ENCODE measurements around the gene TP53INP2.
A peak's percentile ranks its signal among the peaks of the same experiment; 100 is the strongest.
"Not testable (repeated sequence)": the region's sequence is repeated elsewhere in the genome, so short reads cannot be mapped to it uniquely, and the experiment has no call there.

TP53INP2 gene

DNA sequence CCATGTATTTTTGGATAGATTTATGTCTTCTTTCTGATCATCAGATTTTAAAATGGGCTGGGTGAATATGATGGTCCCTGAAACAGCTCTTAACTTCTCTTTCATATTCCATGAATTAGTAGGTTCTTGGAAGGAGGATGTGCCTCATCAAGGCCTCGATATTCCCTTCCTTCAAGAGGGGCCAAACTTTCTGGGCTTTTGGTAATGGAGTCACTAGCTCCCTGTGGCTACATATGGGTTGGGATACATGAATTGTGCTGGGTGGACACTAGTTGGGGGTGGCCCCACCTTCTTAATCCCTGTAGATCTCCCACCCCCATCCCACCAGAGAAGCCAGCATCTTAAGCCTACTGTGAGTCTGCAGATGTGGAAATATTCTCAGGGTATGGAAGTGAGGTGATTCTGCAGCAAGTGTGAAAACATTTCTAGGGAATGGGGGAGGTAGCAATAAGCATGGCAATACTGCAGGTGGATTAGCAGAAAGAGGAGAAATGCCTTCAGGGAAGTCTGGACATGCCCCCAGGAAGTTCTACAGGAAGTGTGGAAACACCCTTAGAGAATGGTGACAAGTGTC lies 2.2 kb downstream of the TP53INP2 start:
- no peak for DNase-seq

DNA sequence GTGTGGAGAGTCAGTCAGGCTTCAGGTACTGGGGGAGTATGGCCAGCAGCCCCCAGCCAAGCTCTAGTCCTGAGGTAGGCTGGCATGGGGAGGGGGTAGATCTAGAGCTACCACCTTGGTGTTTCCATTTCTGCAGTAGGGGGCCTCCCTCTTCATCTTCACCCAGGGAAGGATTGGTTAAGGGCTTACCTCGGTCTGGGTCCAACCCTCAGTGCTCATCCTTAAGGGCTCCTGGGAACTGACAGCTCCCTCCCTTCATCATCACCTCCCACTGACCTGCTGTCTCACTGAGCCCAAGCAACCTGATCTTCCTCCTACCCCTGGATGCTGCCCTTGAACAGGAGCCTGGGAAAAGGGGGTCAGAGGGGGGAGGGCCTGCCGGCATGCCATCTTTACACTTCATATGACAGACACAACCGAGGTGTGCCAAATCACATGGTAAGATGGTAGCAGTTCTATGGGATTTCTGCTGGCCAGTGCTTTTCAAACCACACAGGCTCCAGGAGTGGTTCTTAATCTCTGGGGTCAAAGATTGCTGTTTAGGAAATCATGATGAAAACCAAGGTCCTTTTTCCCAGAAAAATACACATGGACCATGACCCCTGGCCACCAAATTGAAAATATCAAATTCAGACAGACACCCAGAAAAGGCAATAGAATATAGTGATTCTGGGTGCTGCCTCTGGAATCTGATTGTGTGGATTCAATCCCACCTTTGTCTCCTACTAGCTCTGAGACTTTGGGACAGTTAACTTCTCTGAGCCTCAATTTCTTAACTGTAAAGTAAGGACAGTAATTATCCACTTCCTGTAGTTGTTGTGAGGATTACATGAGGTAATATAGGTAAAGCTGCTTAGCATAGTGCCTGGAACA lies 3.0 kb downstream of the TP53INP2 start:
- no peak for DNase-seq

DNA sequence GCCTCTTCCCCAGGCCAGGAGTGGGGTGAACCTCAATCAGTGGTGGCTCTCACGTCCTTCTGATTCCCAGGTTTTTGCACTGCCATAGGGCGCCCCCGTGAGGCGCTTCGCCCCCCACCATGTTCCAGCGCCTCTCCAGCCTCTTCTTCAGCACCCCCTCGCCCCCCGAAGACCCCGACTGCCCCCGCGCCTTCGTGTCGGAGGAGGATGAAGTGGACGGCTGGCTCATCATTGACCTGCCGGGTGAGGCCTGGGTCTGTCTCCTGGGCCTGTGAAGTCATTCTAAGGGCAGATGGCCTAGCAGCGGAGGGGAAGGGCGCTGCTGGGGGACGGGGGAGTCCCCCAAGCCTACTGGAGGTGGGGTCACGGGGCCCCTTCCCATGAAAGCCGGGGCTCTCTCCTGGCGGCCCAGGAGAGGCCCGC lies 4.5 kb downstream of the TP53INP2 start:
- DNase-seq = peak; percentile 51

DNA sequence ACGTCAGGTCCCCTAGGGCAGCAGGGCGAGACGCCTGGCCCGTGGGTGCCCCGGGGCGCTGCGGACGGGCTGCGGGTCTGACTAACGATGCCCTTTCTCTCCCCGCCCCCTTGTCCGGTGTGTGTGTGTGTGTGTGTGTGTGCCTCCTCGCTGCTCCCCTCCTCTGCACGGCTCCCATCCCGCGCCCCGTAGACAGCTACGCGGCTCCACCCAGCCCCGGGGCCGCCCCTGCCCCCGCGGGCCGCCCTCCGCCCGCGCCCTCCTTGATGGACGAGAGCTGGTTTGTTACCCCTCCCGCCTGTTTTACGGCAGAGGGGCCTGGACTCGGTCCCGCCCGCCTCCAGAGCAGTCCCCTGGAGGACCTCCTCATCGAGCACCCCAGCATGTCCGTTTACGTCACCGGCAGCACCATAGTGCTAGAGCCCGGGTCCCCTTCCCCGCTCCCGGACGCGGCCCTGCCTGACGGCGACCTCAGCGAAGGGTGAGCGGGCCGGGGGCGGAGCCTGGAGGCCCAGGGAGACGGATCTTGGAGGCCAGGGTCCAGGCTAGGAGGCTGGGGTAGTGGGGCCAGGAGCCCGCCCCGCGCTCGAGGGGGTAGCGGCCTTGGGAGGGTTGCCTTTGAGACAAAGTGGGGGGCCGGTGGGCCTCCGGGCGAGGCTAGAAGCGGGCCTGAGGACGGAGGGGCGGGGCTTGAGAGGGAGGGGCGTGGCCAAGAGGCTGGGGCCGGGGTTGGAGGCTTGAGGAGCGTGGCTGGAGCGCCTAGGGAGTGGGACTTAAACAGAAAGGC lies 5.1 kb downstream of the TP53INP2 start:
- peak; percentile 74 for DNase-seq

DNA sequence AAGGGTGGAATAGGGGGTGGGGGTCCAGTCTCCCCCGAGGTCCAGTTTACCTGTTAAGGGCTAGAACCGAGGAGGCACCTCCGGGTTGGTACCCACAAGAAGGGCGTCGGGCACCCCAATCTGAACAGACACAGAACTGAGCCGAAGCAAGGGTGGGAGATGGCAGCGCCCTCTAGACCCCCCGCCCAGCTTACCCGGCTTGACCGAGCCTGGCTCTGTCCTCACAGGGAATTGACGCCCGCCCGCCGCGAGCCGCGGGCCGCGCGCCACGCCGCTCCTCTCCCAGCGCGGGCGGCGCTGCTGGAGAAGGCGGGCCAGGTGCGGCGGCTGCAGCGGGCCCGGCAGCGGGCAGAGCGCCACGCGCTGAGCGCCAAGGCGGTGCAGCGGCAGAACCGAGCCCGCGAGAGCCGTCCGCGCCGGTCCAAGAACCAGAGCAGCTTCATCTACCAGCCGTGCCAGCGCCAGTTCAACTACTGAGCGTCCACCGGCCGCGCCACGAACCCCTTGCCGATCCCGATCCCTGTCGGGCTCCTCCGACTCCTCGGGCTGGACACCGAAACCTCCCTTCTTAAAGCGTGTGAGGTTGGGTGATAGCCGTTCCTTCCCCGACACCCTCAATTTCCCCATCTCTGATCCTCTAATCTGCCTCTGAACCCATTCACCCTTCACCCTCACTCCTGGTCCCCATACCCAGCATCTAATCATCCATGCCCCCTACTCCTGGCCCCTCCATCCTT lies 5.9 kb downstream of the TP53INP2 start:
- no peak for DNase-seq

DNA sequence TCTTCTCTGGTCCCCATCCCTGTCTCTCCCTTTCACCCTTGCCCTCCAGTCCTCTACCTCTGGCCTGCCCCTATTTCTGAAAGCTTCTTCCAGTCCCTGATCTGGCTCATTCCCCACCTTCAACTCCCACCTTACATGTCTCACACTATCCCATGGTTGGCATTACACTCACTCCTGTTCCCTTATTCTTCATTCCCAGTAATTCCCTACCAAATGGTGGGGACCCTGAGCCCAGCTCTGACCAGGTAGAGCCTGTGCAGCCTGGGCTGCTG lies 6.4 kb downstream of the TP53INP2 start:
- no peak for DNase-seq

DNA sequence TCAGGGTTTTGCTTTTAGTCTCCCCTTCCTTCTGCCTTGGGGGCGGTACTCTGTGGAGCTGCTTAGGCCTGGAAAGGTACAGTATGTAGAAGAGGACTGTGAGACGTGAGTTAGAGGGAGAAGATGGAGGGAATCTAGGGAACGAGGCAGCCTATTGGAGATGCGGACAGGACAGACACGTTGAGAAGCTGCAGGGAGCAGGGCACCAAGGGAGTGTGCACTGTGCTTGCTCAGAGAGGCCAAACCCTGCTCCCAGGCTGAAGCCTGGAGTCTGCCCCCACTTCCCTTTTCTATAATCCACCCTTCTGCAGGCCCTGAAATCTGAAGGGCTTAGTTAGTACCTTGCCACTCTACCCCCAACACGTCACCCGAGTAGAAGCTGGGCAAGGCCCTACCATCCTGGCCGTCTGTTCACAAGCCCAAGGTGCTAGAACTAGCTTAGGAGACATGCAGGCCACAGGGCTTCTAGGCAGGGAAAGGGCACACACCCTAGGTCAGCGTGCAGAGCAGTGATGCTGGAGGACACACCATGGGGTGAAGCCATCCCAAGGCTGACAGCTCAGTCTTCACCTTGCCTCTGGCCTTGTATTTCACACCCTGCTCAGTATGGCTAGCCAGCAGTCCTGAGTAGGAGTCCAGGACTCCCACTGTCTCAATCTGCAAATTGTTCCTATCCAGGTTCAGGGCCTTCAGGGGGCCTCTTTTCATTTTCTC lies 6.9 kb downstream of the TP53INP2 start:
- no peak for DNase-seq

DNA sequence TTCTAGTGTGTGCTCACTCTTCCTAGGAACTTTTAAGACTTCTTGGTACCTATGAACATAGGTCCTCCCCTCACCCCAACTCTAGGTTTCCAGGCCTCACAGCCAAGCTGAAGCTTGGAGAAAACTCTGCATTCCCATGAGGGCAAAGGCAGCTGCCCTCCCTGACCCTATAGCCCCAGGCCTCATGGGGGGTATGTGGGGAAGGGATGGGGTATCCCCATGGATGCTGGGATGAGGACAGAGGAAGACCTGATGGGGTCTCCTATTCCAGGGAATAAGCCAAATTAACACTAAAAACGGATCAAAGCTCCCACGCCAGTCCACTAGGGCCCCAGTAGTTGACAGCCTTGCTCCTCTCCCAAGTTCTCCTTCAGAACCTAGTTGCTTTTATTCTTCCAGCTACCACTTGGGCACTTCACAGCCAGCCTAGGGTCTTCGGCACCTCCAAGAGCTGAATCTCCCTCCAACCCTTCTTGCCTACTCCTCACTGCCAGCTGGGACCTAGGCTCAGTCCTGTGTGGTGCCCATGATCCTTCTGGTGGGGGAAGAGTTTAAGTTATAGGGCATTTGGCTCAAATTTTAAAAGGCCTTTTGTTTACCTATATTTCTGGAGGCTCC lies 7.8 kb downstream of the TP53INP2 start:
- DNase-seq = no peak

DNA sequence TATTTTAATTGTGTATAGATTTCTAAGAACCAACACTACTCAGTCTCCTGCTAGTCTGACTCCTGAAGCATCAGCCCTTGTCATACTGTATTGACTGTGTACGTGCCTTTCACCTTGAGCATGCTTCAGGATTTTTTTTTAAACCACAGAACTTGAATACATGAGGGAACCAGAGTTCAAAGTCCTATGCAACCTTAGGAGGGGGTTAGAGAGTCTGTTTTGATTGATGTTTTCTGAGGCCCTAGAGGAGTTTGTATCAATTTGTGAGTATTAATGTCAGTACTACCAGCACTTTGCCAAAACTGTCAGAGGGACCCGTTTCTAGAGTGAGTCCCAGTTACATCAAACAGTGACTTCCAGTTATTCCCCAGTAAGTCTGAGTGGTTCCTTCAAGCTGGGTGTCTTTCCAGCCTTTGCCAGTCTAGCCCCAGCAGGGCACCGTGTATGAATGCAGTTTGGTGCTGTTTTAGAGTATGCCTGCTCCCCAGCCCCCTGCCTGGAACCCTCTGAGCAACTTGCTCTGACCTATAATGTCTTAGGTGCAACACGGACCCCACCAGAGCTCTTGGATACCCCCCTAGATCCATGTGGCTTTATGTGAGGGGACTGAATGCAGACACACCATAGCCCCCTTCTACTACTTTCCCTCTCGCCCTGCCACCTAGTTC lies 8.5 kb downstream of the TP53INP2 start:
- no peak for DNase-seq

DNA sequence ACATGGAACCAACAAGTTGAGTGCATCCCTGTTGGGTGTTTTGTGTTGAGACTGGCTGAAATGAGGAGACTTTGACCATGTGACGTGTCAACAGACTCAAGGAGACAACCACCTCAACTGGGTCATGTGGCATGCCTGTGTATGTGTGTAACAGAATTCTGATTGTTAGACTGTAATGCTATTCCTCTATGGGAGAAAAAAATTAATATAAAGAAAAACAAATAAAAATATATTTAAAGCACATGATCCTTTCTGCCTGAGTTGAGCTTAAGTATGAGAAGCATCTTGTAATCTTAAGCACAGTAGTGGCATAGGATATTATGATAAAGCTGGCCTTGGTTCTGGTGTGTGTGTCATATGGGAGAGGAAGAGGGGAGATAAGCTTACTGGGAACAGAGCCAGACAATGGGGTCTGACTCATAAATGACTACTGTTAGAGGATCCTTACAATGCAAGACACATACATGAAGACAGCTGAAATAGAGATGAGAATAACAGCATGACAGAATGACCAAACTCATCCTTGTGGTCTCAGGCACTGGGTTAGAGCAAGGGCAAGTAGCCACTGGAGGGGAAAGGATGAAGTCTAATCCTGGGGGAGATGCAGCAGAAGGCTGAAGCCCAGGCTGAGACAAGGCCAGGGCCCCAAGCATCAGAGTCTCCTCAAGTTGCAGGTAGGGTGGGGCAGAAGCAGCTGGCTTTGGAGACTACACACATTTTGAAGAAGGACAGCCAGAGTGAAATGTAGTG lies 9.2 kb downstream of the TP53INP2 start:
- DNase-seq = no peak

DNA sequence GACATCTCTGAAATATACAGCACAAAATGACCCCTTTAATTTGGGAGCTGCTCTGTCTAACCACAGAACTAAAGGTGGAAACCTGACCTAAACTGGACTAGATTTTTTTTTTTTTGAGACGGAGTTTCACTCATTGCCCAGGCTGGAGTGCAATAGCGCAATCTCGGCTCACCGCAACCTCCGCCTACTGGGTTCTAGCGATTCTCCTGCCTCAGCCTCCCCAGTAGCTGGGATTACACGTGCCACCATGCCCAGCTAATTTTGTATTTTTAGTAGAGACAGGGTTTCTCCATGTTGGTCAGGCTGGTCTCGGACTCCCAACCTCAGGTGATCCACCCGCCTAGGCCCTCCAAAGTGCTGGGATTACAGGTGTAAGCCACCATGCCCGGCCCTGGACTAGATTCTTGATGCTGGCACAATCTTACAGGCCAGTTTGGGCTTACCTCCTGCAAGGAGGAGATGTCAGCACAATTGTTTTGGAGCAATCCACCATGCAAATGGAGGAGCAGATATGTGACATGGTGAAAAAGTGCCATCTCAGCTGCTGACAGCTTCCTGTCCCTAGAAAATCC lies 9.9 kb downstream of the TP53INP2 start:
- DNase-seq = not testable (repeated sequence)

DNA sequence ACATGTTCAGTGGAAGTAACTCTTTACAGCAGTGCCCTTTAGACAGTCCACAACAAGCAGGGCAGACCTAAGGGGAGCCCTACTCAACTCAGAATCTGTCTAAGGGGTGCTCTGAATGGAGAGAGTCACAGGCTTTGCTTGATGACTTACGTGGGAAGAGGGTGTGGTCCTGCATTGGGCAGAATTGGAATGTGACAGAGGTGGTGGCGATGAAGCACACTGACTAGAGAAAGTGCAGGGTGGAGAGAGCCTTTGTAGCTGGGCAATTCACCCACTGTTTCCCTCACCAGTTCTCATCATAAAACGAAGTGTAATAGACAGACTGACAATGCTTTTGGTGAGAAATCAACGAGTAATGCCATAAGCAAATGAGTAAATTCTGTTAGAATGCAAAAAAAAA lies 11.2 kb downstream of the TP53INP2 start:
- no peak for DNase-seq

DNA sequence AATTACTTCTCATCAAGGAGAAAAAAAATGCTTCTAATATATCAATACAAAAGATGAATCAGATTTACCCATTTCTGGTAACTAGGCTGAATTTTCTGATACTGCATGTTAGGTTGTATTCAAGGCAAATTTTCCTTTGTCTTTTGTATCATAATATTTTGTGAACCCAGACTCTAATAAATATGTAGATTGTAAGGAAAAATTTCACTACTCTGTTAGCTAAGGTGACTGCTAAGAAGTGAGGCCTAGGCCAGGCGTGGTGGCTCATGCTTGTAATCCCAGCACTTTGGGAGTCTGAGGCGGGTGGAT lies 12.7 kb downstream of the TP53INP2 start:
- no peak for DNase-seq

DNA sequence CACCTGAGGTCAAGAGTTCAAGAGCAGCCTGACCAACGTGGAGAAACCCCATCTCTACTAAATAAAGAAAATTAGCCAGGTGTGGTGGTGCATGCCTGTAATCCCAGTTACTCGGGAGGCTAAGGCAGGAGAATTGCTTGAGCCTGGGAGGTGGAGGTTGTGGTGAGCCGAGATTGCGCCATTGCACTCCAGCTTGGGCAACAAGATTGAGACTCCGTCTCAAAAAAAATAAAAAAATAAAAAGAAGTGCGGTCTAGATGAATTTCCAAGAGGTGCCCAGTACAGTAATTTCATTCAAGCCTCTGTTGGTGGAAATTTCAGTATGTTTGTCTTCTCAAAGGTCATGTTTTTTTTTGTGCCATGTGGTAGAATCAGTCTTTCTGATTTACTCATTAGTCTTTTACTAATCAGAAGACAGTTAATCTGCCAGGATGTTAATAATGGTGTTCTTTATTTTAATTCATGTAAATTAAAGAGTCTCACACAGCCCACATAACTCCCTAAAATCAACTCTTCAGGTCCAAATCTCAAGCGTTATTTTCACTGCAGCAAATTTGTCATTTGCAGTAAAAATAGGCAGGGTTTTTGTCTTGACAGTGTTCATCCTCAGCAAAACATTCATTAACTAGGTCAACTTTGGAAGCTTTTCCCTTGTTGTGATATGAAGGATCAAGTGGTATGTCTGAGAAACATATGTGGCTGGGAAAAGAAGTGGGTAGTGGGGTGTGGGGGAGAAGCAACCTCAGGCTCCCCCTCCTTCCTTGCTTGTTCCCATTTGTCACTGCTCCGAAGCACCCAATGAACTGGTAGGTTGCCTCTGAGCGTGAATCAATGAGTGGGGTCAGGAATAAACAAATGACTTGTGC lies 13.3 kb downstream of the TP53INP2 start:
- no peak for DNase-seq

DNA sequence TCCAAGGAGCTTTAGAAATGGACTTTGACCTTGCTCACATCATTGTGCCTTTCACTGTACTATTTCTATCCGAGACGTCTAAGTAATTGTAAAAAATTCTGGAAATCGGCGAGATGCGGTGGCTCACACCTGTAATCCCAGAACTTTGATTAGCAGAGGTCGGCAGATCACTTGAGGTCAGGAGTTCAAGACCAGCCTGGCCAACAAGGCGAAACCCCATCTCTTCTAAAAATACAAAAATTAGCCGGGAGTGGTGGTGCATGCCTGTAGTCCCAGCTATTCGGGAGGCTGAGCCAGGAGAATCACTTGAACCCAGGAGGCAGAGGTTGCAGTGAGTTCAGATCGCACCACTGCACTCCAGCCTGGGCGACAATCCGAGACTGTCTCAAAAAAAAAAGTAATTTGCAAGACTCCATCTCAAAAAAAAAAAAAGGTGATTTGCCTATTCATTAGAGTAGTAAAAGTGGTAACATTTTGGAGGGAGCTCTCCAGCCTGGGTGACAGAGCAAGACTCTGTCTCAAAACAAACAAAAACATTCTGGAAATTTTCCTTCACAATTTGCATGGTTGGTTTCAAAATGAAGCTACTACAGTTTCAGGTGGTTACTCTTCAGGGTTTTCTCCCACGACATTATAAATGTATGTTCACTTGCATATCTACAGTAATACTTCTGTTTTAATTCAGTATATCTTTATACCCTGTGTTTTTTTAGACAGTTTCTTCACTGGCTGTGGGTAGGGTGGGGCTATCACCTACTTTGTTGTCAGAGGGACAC lies 15.3 kb downstream of the TP53INP2 start:
- not testable (repeated sequence) for DNase-seq

DNA sequence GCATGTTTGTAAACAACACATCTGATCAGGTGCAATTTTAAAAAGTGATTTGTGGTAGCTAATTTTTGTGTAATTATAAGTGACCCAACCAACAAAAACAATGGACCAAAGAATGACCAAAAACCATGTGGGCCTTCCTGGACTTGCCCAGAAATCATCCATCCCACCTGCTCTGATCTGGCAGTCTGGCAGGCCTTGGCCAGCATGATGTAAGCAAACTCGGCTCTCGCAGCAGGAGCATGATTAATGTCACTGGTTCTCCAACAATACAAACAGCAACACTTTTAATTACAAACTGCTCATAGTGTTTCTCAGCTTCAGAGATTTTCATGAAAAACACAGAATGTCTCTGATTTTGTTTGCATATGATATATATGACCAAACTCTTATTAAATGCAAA lies 16.1 kb downstream of the TP53INP2 start:
- no peak for DNase-seq

DNA sequence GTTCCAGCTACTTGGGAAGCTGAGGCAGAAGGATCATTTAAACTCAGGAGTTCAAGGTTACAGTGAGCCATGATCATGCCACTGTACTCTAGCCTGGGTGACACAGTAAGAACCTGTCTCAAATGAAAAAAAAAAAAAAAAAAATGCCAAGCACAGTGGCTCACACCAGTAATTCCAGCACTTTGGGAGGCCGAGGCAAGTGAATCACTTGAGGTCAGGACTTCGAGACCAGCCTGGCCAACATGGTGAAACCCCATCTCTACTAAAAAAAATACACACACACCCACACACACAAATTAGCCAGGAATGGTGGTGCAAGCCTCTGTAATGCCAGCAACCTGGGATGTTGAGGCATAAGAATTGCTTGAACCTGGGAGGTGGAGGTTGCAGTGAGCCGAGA lies 18.4 kb downstream of the TP53INP2 start:
- DNase-seq = not testable (repeated sequence)

DNA sequence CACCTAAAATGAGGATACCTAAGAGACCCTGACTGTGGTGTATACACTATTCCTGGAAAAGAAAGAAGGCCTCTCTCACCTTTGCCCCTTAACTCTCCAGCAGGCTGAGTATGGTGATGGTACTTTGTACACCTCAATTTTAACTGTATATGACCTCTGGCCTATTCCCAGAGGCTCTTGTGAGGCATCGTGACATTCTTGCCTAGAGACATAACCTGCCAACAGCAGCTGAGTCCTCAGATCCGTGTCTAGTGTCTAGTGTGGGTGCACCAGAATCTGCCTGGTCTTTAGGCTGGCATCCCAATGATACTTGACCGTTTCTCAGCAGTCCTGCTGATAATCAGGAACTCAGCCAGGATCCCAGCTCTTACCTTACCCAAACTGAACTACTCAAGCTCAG lies 20.0 kb downstream of the TP53INP2 start:
- DNase-seq = no peak

DNA sequence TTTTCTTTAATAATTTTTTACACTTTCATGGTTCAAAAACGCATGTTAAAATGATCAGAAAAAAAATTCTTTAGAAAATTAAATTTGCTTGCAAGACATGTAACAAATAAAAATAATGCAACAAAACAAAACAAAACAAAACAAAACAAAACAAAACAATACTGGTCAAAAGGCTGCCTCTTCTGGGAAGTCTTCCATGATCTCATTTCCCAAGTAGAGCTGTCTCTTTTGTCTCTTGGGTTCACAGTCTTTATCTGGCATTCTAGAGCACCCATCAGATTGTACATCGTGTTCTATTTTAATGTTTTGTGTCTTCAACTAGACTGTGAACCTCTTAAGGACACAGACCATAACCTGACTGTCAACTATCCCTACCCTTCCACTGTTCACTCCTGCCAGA lies 25.3 kb downstream of the TP53INP2 start:
- no peak for DNase-seq

Measured in activated CD4-positive, alpha-beta T cell treated with anti-CD3 and anti-CD28 coated beads, Interleukin-2, amount 50 U/mL, for 1 hour (primary cell).